HG03095 (cell line): ENCODE data around the gene TYMP.

Source experiments
- ATAC-seq: cut with Tn5 transposase; IDR thresholded peaks from one replicate; pipeline ENCODE4 v1.9.1; 2021; ENCODE audit warnings: moderate library complexity; ENCODE audit not compliant: unreplicated experiment

TYMP gene

GRCh38 chr22:50563413-50564160, 33.8 kb upstream of the TYMP start:
- no peak for ATAC-seq

GRCh38 chr22:50562523-50563412, 33.0 kb upstream of the TYMP start, which contains the start of gene SYCE3:
TSS of gene SYCE3 (minus strand) at chr22:50562919. CDS start at chr22:50556405, 6,514 bp downstream.
- peak; percentile 92 for ATAC-seq

DNA sequence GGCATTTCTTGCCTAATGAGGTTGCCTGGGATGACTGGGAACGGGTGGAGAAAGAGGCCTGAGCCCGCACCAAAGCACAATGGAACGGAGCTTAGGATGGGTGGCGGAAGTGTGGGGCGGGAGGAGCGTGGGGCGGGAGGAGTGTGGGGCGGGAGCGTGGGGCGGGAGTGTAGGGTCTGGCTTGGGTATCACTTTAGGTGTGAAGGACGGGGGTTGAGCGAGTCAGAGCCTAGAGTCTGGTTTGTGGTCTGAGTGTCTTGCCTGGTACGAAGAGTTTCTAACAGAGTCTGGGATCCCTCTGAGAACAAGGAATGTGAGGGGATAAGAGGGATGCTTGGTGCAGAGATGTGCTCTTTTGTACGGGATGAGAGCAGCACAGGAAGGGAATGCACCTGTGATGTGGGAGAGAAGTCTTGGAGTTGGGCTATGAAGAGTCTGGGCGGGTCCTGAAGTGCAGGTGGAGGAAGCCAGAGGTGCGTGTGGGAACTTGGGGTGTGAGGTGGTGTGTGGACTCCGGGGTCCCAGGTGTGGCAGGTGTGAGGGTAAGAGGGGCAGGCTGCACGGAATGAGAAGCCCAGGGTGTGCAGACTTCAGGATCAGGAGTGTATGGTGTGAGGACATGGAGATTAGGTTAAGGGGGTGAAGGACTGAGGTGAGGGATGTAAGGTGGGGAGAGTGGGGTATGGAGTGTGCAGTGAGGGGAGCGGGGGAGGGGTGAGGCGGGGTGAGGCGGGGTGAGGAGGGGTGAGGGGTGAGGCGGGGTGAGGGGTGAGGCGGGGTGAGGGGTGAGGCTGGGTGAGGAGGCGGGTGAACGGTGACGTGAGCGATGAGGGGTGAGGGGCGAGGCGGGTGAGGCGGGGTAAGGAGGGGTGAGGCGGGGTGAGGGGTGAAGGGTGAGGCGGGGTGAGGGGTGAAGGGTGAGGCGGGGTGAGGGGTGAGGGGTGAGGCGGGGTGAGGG, 31.9 kb upstream of the TYMP start:
- no peak for ATAC-seq

DNA sequence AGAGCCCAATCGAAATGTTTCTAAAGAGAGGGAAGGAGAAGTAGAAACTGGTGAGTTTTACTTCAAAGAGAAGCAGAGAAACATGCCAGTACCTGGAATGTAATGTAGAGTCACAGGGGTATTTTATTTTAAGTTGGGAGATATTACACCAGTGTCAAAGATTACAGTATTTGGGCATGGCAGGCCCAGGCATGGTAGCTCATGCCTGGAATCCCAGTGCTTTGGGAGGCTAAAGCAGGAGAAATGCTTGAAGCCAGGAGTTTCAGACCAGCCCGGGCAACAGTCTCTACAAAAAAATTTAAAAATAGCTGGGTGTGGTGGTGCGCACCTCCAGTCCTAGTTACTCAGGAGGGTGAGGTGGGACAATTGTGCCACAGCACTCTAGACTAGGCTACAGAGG, 30.2 kb upstream of the TYMP start:
- no peak for ATAC-seq

GRCh38 chr22:50556703-50557102, 26.9 kb upstream of the TYMP start:
- ATAC-seq: no peak

GRCh38 chr22:50553310-50553709, 23.5 kb upstream of the TYMP start:
- ATAC-seq: no peak

DNA sequence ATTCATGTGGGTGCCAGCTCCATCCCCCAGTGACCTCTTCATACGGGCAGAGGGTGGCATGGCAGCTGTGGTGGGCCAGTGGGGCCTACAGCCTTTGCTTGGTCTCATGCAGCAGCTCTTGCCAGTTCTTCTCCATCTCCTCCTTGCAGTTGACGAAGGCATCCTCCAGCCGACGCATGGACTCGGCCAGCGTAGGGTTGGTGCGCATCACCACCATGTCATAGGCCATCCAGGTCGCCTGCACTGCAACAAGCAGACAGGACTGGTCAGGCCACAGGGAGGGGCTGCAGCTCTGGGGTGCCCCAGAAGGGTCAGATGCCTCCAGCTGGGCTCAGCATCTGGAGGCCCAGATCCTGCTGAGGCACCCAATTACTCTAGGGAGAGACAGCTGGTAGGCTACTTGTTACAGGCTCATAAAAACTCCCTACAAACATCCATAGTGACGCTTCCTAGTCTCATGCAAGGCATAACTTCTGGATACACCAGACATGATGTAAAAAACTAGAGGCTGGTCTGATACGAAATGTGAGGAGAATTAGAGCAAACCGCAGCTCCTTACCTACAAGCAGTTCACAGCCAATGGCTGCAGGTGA, 21.4 kb upstream of the TYMP start:
- ATAC-seq: no peak

DNA sequence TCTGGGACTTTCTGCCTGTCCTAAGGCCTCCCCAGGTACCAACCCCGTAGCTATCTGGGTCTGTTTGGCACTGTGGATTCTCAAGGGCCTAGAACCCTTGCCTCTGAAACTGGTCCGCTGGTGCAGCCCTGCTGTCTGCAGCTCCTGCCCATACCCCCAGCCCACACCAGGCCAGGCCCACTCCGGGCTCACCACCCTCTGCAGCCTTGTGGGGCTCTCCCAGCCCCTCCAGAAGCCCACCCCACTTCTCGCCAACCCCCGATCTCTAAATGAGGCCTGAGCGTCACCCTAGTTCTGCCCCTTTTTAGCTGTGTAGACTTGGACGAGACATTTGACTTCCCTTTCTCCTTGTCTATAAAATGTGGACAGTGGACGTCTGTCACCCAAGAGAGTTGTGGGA, 20.6 kb upstream of the TYMP start:
- no peak for ATAC-seq

- ATAC-seq: no peak
Measured at GRCh38 chr22:50548921-50549790, 19.3 kb upstream of the TYMP start.

DNA sequence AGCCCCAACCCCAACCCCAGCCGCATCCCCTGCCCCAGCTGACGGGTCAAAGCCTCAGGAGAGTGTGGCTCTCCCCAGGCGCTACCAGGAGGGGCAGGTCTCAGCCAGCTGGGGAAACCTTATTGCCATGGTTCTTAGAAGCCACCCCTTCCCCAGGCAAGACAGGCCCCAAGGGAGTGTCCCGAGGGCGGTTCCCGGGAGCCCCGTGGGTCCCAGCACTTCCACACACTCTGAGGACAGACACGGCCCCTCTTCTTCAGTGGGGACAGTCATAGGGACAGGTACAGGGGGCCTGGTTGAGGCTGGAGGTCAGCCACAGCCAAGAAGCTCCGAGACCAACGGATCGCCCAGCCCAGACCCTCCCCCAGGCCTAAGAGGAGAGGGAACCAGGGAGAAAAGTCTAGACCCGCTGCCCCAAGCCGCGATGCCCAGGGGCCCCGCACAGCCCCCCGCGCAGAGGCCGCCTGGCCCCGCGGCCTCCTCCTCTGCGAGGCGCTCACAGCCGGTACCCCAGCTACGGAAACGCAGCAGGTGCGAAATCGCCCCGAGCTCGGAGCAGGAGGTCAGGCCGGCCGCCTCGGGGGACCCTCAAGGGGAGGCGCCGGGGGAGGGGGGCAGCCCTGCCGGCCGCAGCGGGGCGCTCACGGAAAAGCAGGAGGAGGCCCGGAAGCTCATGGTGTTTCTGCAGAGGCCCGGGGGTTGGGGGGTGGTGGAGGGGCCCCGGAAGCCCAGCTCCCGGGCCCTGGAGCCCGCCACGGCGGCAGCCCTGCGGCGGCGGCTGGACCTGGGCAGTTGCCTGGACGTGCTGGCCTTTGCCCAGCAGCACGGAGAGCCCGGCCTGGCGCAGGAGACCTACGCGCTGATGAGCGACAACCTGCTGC, 18.5 kb upstream of the TYMP start:
- no peak for ATAC-seq

DNA sequence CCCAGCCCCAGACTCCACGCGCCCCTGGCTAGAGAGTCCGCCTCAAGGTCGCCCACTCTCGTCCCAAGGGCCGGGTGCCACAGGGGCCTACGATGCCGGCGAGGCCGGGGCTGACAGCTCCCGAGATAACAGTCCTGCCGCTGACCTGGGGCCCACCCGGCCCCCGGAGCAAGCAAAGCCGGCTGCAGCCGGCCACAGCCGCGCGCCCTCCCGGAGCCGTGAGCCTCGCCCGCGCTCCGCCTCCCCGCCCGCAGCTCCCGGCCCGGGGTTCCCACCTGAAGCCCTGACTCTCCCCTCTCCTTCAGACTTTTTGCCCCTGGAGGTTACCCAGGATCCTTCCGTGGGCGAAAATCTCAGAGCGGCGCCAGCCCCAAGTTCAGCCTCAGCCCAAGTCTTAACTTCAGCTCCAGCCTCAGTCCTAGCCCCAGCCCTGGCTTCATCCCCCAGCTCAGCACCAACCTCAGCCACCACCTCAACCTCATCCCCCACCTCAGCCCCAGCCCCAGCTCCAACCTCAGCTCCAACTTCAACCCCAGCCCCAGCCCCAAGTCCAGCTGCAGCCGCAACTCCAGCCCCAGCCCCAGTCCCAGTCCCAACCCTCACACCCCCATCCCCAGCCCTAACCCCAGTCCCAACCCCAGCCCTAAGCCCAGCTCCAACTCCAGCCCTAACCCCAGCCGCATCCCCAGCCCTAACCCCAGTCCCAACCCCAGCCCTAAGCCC, 17.6 kb upstream of the TYMP start:
- ATAC-seq: no peak

DNA sequence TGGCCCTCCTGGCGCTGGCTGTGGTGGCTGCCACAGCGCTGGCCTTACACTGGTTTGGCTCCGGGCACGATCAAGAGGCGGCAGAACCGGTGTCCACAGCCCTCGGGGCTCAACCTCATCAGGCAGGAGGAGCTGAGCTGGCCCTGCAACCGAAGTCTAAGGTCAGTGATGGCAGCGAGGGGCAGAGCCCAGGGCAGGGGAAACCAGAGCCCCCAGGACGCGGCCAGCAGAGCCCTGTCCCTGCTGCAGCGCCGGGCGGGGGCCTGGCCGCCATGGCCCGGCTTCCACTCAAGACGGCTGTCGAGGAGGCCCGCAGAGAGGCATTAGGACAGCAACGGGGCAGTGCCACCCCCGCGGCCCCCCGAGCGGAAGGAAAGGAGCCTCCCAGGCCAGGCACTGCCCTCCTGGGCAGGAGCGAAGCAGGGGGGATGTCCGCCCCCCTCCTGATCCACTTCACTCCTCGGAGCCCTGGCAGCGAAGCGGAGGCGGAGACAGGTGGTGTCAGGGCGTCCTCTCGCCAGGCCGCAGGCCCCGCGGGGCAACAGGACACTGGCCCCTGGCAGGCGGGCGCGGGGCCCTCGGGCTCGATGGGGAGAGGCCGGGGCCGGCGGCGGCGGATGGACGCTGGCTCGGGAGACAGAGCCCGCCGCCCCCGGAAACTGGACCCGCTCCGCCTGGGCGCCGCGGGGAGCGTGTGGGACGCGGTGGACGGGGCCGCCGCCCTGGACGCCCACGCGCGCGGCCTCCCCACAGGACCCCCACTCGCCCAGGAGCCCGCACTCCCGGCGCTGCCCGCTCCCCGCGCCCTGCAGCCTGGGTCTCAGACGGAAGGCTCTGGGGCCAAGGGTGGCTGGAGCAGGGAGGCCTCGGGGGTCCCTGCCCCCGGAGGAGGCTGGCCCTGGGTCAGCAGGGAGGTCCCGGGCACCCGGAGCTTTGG, 16.8 kb upstream of the TYMP start:
- ATAC-seq: no peak

DNA sequence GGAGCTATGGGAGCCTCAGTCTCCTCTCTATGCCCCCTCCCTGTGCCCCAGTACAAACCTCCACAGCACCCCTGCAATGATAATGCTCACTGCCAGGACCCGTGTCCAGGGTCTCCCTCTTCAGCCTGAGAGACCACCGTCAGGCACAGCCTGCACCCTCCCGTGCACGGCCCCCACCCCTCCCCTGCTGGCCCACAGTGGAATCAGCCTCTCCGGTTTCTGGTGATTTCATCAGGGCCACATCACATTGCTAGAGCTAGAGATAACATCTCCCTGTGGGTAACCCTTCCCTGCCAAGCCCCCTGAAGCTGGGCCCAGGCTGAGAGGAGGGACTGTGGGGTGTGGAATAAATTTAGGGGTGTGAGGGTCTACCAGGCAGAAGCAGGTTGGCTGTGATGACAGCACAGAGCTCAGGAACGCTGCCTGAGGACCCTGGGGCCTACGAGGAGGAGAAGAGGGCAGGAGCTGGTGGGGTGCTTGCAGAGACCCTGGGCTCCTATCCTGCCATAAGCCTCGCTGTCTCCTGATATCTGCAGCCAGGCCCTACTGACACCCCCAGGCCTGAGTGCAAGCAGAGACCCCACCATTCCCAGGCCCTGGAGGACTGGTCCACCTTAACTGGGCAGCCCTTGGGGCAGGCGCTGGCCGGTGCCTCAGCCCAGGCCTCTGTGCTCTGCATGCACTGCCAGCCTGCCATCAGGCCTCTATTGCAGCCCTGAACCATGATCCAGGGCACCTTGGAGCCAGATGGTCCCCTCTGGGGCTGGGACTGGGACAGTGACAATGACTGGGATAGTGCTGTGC, 15.9 kb upstream of the TYMP start, which contains the start of gene KLHDC7B:
KLHDC7B (plus strand) TSS at position 378 of the 804 bp plus-strand sequence; CDS start at position 723, 345 bp downstream.
- no peak for ATAC-seq

DNA sequence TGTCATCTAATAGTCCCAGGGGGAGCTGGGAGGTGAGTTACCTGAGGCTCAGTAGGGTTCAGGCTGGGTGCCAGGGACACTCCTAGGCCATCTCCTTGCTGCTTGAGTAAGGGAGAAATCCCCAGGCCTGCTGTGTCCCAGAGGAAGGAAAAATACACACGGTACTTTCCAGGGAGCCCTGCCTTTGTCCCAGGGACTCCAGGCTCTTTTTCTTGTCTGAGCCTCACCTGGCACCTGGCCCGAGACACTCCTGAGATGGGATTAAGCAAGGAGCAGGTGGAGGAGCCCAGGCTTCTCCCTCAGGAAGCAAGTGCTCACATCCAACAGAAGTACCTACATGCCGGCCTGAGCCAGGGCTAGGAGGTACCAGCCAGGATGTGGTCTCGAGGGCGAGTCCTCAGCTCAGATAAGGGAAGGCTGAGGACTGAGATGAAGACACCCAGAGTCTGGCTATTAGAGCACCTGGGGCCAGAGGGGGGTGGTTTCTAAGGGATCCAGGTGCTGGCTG, 15.0 kb upstream of the TYMP start:
- no peak for ATAC-seq

DNA sequence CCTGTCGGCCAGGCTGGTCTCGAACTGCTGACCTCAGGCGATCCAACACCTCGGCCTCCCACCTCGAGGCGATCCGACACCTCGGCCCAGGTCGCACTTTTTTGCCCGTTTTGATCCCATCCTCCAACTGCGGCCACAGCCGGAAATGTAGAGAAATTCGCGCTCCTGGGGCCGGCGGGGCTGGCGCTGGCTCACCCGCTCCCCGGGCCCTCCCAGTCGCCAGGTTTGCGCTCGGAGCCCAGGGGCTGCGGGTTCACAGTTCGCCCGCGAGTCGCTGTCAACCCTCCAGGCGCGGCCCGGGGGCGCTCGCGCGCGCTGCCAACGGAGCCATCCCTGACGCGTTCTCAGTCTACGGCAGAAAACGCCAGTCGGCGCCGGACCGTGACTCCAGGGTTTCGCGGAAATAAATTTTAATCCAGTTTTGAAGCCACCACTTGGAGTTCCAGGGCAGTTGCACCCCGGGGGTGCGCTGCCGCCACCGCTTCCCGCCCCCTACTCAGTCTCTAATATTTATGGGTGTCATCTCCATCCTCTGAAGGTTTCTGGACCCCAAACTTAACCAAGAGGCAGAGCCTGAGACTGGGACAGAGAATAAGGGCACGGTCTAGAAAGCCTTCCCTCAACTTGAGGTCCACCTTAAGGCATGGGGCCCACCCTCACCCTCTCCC, 14.4 kb upstream of the TYMP start:
- no peak for ATAC-seq
